Measurements from ENCODE around the gene C11orf58.

The C11orf58 gene

DNA sequence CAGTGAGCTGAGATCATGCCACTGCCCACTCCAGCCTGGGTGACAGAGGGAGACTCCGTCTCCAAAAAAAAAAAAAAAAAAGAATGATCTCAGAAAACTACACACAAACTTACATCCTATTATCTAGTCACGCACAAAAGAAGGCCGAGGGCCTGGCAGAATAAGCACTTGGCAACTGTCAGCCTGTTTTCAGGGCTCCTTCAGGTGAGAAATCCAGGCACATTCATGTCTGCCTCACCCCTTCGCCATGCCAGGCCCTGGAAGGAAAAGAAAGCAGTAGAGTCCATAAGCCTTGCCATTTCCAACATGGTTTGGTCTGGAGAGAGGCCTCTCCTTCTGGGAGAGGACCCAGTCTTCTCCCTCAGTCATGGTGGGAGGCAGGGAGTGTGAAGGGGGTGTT, 30.9 kb downstream of the C11orf58 start:
- DNase-seq (ENCODE audit: low spot score) = no peak

DNA sequence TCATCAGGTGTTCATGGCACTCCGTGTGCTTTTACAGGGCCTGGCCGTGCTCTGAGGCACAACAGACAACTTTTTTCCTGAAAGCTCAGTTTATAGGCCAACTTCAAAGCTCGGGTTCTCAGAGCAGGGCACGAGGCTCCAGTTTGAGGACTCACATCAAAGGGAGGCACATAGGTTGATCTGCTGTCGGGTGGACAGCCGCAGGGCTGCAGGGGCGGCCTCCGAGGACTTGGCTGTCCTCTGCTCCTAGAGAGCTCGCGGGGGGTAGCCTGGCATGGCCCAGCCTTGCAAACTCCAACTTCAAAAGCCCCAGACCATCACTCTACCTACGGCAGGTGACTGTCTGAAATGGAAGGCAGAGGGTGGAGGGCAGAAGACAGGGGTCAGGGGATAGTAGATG, 31.6 kb downstream of the C11orf58 start:
- no peak for DNase-seq (ENCODE audit: low spot score)

DNA sequence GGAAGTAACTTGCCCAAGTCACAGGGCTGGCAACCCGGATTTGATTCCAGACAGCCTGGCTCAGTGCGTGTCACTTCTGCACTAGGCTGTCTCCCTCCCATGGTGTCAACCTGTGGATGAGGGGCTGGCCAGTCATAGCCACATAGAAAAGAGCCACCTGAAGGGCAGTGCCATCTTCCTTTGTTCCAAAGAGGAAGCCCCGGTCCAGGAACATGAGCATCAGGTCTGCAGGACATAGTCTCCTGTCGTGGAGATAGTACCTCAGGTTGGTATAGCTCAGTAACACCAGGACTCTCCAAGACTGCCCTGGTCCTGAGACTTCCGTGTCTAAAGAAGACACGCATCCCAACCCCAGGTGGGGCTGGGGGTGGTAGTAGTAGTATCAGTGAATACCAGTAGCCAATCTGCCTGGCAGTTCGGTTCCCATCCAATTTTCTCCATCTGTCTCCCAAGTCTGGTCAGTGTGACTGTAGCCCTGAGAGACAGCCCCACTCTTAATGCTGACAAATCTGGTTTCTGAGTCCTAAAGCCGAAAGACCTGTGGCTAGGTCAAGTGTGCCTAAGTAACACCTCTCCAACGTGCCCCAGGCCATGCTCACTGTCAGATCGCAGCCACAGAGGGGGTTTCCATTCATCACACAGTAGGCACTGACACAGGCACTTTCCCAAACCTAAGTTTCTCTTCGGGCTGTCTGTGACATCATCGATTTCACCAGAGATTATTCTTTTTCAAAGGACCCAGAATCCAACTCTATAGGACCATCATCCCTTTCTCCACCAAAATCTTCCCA, 33.1 kb downstream of the C11orf58 start:
- no peak for DNase-seq (ENCODE audit: low spot score)

DNA sequence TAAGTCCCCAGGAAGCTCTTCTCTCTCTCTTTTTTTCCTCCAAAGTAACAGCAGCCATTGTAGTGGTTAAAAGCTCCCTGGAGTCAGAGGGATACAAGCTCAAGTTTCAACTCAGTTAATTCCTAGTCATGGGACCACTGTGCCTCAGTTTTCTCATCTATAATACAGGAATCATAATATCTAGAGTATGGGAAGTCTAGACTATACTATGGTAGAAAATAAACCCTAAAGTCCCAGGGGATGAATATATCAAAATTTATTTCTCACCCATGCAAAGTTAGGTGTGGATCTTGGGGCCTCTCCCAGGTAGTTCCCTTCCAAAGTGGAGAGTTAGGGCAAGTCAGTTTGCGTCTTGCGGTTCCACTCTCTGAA, 33.7 kb downstream of the C11orf58 start:
- DNase-seq (ENCODE audit: low spot score) = no peak

DNA sequence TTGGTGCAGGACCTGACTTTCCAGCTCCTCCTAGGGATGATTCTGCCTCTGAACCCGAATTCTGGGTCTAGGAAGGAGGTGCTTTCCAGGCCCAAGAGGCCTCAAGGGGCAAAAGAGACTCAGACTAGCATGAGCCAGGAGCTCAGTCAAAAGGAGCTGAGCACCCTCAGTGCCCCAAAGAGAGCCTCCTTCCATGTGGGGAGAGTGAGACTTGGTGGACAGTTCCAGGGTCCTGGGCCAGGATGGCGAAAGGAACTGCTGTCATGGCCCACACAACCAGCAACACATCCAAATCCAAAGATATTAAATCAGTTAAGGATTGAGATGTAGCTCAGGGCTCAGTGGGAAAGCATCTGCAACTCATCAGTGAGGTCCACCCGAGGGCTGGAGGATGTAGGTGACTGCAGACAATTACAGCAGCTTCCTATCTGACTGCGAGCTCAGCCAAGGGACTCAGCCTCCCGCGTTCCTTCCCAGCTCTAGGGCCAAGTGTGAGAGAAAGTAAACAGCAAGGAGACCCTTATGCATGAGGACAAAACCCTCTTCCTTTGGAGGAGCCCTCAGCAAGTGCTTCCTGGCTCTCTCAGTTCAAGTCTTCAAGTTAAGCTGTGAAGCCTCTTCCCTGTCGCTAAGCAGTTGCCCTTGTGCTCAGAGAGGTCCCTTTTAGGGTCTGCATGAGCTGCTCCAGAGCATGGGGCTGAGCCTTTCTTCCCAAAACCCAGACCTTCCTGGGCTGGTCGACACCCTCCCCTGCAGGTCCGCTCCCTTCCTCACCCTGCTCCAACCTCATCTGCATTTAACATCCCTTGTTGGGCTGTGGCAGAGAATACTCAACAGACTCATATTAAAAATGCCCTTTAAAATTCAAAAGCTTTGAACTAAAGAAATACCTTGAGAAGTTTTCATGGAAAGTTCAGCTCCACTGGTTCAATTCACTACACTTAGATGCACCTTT, 35.8 kb downstream of the C11orf58 start:
- DNase-seq (ENCODE audit: low spot score) = no peak

DNA sequence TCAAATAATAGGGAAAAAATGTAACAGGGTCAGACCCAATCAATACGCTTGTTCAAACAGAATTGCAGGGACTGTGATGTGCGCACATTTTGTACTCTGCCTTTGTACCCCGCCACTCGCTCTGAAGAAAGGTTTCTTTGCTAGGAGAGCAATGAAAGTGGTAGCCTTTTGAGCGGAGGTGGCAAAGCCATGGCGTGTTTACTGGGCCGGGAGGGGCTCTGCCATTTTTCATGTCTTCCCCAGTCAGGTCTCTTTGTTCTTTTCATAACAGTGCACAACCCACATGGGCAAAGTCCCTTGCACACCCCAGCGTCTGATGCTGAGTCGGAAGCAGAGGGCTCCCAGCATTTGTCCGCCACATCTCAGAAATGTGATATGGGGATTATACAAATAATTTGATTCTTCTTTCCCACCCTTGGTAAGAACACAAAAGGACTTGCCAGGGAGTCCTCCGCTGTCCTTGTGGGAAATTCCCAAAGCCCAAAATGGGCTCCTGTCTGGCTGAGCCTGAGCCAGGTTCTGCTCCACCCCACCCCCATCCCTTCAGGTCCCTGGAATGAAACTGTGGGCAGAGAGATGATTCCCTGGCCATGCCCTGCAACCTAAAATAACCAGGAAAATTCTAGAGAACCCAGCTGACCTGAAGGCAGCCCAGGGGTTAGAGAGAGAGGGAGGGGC, 36.6 kb downstream of the C11orf58 start:
- no peak for DNase-seq (ENCODE audit: low spot score)

DNA sequence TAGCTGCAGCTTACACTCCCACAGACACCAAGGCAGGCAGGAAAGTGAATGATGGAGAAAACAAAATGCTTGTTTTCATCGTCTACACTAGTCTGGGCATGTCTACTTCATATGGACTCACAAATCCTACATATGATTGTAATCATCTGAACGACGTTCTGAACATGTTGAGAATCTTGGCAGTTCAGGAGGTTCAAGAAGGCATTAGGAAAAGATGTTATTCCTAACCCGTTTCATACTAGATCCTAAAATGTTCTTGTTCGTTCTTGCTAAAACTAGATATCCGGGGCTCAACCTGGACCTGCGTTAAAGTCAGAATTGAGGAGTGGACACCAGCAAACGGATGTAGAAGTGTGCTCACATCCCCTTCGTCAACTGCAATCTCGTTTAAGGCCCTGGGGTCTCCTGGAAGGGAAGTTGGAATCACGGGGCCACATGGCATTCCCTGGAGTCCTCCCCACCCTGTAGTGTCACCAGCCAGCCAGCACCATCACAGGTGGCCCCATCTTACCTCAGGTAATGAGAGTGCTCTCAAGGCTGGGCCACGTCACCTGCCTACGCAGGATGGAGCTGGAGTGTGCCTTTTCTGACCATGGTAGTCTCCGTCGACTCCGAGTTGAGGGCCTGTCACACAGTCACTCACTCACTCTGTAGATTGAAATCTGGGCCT, 37.3 kb downstream of the C11orf58 start:
- no peak for DNase-seq (ENCODE audit: low spot score)

DNA sequence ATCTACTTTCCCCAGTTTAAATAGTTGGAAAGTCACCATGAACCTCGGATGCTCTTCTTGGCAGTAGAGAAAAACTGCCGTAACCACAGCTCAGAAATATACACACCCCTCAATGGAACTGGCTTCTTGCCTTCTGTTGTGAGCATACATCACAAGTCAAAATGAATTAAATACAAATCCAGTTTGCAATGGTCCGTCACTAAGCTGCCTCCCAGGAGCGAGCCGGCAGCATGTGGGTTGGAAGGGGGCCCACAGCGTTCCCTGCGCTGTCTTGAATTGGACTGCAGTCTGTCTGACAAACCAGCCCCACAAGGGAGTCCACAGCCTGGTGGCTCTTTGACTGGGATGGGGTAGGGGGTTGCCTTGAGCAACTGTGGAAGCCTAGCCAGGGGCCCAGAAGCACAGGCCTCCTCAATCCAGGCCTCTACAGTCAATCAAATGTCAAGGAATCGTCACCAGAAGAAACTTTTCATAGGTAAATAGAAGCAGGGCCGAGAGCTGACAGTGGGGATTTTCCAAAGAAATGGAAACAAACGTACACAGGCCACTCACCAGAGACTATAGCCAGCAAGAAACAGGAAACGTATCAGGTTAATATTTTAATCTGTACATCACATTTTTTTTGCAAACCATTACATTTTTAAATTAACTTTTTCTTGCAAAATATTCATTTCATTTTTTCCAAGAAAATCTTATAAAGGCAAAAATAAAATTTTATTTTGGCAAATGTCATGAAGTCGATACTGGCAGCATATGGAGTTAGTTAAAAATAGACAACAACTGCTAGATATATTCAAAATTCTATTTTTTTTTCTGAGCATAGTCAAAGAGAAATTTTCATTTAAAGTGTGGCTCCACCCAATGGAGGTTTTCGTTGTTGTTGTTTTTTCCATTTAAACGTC, 38.5 kb downstream of the C11orf58 start:
- DNase-seq (ENCODE audit: low spot score) = no peak

DNA sequence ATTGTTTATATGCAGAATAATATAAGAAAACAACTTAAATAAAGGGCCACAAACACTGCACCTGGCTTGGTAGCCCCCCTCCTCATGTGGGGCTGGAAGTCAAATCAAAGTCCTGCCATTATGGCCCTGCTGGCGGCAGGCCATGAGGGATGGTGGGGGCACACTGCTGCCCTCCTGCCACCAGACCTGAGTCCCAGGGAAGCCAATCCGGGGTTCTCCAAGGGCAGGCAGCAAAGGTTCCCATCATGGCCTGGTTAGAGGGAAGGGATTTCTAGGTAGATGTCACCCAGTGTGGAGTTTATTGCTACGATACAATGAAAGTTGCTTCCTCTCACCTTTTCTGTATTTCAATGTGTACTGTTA, 39.1 kb downstream of the C11orf58 start:
- DNase-seq (ENCODE audit: low spot score) = no peak

DNA sequence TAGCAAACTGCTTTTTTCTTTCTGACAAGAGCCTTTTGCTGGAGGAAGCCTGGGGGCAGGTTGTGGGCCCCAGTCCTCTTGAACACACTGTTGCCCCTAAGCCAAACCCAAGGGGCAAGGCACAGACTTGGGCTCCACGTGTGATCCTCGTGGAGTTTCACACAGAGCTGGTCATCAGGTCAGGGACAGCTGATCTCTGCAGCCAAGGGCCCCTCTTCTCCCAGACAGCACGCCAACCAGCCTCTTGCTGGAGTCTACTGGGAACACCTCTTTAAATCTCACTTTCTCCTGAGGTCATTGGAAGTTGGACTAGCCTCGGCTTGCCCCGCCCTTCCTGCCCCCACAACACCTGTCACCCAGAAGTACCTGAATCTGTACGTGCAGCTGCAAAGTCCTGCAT, 39.8 kb downstream of the C11orf58 start:
- no peak for DNase-seq (ENCODE audit: low spot score)

DNA sequence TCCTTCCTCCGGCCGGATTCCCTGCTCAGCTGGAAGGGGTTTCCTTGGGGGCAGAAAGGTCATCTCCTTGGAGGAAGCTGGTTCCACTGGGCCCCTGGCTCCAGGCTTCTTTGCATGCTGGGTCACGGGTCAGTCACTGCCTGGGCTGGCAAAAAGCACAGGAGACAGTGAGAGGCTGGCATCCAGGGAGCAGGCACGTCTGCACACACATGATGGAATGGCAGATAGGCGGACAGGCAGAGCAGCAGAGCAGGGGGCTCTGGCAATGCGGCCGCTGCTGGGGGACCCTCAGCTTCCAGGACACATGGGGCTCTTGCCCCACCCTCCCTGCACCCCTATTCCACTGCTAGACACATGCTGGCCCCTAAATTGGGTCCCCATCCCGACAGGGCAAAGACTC, 40.4 kb downstream of the C11orf58 start:
- no peak for DNase-seq (ENCODE audit: low spot score)

DNA sequence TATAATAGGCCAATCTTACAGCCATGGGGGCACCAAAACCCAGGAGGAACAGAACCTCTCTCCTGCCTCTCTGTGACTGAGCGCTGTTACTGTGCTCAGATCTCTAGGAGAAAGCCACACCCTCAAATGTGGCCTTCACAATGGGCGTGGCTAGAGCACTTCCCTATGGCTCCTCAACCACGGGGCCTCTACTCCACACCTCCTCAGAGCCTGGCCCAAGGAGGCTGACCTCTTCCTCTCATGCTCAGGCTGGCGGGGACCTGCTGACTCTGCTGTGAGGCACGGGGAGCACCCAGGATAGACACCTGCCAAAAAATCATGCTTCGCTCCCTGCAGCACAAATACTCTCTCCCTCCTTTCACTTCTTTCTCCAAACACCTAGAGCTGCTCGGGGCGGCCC, 41.0 kb downstream of the C11orf58 start:
- DNase-seq (ENCODE audit: low spot score) = no peak

DNA sequence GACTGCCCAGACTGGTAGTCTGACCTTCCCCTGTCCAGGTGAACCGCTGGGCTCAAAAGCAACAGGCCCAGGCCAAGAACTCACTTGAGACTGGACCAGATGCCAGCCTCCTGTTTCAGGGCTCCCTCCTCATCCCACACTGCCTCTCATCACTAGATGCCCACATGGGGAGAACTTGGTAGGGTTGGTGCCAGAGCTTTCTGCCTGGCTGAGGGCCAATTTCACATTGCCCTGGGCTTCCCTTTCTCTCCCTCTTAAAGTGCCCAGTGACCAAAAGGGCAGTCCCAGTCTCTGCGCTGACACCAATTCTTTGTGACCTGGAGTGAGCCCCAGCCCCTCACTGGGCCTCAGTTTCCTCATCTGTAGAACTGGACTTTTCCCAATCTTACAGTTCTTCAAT, 41.7 kb downstream of the C11orf58 start:
- no peak for DNase-seq (ENCODE audit: low spot score)

DNA sequence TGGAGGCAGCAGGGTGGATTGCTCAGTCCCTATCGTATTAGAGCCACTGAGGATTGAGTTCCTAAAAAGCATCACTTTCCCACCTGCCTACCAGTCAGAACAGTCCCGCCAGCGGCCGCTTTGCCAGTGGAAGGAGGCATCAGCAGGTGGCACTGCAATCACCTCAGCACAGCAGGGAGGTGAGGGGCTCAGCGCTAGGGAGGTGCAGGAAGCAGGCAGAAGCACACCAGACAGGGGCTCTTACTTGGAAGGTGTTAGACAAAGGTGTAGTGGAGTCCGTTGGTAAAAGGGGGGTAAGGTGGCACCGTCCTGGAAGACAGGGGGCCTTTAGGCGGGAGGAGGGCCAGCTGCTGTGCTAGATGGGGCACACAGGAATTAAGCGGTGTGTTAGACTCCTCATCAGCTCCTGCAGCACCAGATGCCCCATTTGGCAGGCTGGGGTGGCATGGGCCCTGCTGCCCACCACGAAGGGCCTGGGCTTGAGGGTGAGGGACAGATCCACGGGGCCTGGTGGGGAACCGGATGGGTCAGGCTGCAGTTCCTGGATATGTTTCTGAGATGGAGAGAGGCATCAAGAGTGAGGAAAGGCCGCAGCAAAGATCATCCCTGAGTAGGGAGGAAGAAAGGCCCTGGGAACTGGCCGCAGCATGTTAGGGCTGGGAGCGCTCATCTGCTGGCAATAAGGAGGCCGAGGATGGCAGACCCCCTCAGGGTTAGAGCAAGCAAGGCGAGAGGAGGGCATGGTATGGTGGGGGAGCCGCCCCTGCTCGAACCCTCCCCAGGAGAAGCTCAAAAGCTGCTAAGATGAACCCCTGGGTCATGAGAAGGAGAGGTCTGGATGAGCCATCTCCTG, 42.5 kb downstream of the C11orf58 start:
- no peak for DNase-seq (ENCODE audit: low spot score)

DNA sequence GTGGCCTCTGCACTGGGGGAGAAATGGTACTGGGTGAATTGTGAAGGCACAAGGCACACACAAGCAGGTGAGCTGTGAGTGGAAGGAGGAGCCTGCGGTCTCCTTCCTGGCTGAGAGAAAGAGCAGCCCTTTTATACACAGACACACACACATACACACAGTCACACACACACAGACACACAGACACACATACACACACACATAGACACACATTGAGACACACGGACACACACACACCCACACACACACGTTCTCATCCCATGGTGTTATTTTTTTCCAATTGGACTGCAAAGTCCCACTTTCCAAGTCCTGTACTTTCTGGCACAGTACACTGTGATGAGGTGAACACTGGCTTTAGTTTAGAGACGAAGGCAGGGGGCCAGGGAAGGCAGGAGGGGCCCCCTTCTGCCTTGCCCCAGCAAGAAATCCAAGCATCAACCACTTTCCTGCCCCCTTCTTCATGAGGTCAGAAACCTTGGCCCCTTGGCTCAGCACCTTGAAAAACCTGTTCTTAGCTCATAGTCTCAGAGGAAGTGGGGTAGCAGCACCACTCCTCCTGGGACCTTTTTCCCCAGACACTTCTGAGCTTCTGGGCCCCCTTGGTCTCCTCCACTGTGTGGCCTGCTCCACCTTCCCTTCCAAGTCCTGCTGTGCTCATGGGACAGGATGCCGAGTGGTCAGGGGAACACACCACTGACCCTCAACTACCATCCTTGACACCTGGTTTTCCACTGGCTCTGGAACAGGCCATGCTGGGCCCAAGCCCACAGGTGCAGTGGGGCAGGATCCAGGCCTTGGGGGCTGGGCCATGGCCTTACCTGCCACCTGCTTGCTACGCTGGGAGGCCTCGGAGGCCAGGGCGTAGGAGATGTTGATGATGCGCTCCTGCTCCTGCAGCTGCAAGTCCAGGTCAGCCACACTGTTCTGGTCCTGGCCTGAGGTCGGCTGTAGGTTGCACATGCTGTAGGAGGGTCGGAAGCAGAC, 43.8 kb downstream of the C11orf58 start:
- no peak for DNase-seq (ENCODE audit: low spot score)

DNA sequence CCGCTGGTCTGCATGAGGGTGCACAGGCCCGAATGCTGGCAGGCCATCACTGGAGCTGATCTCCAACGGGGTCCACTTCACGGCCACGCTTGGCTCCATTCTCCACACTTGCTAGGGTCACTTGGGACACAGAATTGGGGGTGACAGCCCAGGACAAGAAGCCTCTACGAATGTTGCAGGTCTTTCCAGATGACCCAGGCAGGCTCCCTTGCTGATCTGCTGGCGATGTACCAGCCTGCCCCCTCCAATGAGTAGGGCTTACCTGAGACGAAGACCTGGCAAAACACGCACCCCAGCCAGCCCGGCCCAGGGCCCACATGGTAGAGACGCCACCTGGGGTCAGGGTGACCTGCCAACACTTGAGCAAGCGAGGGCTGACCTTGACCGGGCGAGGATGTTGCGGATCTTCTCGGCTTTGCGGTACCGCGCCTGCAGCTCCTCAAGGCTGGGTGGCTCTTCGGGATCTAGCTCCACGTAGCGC, 44.9 kb downstream of the C11orf58 start:
- DNase-seq (ENCODE audit: low spot score) = no peak

DNA sequence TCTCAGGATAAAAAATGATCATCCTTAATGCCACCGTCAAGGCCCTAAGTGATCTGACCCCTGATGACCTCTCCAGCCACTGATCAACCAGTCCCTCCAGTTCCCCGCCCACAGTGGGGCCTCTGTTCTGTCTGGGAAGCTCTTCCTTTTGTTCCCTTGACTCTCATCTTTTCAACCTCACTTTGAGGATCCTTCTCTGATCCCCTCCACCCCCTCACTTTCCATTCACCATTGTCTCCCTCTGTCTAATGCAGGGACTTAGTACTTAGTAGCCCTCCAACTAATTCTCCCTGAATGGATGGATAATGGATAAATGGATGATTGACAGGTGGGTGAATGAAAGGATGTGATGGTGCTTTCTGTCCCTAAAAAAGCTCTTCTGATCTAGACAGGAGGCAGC, 45.6 kb downstream of the C11orf58 start:
- no peak for DNase-seq (ENCODE audit: low spot score)

DNA sequence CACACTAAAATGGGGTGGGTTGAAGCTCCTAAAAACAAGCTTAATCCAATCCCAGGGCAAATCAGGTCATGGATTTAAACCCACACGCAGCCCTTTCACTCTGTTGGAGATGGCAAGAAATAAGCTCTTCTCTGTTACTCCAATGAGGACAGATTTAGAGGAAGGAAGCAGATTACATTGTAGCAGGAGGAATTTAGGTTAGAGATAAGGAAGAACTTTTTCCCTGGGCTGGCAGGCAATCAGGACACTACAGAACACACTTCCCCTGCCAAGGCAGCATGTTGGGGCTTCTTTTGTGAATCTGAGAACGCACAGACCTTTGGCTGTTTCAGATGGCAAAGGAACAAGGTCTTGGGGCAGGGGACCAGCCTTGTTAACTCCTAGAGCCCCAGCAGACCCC, 46.2 kb downstream of the C11orf58 start:
- DNase-seq (ENCODE audit: low spot score) = no peak

All from RKO (cell line).